Measurements from ENCODE around the gene FAM151A.

The FAM151A gene

DNA sequence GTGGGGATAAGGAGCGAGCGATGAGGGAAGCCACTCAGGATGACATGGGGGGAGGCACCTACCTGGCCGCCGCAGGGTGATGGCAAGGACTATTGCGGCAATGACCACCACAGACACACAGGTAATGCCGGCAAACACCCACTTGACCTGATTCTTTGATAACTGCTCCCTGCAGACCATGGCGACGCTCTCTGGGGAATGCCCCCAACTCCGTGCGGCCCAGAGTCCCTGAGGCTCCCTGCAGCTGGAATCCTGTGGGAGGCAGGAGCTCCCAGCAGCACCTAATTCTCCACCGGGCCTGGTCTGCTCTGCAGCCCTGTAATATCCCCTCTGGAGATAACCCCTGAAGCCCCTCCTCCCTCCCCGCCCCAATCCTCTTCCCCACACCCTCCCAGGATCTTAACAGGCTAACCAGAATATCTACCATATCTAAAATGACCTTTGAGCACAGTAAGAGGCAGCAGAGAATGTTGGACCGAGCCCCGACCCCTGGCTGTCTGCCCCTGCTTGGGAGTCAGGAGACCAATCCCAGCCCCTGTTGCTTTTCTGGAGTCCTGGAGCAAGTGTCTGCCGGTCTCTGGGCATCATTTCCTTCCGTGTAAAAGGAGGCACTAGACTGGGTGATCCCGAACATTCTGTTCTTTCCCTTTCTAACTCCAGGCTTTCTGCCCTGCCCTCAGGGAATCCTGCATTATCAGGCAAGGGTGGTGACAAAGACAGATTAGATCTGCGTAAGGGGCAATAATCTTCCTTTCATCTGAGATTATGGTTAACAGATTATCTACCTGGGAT, at the start of gene FAM151A:
FAM151A (minus strand) TSS at position 310 of the 792 bp plus-strand sequence; CDS start at position 180, 130 bp downstream.
- DNase-seq (ENCODE audit: low read depth), result no peak

DNA sequence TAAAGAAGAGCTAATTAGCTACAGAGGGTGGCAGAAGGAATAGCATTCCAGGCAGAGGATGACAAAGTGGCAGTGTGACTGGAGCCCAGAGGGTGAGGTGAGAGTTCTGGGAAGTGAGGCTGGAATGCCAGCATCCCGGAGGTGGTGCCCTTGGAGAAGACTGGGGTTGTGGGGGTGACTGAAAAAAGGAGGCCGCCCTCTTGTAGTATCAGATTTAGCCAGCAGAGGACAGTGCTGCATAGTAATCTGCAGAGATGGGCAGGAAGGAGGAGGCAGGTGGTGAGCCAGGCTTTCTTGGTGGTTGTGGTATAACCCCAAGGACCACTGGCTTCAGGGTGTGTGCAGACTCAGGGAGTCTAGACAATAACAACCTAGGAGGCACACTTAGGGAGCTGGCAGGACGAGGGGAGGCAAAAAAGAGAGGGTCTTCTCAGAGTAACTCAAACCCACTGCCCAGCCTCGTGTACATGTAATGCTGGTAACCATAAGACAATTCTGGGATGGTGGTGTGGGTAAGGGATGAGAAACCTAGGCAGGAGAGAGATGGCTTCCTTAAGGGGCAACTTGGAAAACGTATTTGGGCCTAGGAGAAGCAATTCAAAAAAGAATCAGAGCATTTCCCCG, 48.8 kb upstream of the FAM151A start:
- DNase-seq (ENCODE audit: low read depth), result peak; percentile 66

DNA sequence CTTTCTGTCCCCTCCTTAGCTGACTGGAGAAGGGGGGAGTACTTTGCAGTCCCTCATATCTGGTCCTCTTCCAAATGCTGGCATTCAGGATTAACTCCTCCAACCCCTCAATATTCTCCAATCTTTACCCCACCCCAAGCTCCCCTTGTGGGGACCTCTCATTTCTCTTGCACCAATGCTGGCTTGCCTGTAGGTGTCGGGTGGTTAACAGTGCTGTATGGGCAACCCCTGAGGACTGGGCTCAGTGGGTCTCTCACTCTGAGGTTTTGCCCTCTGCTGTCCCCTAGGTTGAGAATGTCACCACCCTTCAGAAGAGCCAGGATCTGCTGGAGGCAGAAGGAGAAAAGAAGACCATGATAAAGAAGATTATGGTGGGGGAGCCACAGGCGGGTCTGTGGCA, 45.2 kb upstream of the FAM151A start:
- no peak for DNase-seq (ENCODE audit: low read depth)

DNA sequence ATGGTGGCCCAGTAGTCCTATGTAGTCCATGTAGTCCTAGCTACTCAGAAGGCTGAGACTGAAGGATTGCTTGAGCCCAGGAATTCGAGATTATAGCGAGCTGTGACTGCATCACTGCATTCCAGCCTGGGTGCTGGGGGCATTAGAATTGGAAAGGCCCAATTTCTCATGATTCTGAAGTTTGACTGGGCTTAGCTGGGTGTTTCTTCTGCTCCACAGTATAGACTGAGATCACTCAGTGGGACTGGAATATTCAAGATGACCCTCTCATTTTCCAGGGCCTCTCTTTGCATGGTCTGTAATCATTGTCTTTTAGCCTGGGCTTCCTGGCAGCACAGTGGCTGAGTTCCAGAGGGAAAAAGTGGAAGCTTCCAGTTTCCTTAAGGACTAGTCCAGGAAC, 44.5 kb upstream of the FAM151A start:
- no peak for DNase-seq (ENCODE audit: low read depth)

- DNase-seq (ENCODE audit: low read depth), result no peak
These were observed 43.0 kb upstream of the FAM151A start for GRCh38 chr1:54666333-54666732.

- no peak for DNase-seq (ENCODE audit: low read depth)
These were observed 42.5 kb upstream of the FAM151A start for GRCh38 chr1:54665852-54666251.

DNA sequence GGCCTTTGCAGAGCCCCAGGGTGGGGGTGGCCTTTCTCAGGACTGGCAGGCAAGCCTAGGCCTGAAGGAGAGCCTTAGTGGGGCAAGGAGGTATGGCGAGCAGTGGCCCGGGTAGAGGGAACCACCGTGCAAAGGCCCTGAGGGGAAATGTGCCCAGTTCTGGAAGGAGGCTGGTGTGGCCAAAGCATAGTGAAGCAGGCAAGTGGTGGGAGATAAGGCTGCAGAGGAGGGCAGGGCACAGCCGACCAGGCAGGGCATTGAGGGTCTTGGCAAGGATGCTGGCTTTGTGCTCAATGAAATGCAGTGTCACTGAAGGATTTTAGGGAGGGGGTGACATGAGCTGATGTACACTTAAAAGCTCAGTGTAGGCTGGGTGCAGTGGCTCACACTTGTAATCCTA, 41.0 kb upstream of the FAM151A start:
- no peak for DNase-seq (ENCODE audit: low read depth)

DNA sequence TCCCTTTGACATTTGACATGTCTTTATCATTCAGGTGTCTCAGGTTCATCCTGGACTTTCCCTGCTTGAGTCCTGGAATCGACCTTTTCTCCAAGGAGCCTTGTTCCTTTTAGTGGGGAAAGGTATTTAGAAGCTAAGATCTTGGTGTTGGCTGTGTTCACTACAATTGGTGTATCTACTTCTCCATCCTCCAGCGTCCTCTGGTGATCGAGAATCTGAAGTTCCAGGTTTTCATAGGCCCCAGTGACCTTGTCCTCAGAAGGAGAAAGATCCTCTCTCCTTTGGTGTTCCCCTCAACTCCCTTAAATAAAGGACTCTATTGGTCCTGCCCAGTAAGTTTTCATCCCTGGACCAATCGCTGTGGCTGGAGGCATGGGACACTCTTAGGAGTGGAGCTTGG, 40.4 kb upstream of the FAM151A start:
- DNase-seq (ENCODE audit: low read depth), result no peak

GRCh38 chr1:54658164-54658913, 35.0 kb upstream of the FAM151A start:
- DNase-seq (ENCODE audit: low read depth), result no peak

- DNase-seq (ENCODE audit: low read depth), result no peak
These were observed 29.7 kb upstream of the FAM151A start for GRCh38 chr1:54653036-54653435.

DNA sequence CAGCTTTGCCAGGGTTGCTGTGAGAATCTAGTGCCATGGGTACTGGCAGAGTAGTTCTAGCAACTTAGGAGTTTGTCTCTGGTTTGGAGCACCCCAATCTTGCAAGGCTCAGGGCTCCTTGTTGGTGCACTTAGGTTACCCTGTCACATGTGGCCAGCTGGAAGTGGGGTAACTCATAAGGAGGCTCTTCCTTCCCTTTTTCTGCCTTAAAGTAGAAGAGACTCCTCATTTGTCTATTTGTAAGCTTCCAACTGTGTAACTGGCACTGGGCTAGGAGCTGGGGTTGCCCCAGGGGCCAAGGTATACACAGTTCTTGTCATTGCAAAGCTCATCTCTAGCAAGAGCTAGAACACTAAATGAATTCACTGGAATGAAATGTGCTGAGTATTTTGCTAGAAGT, 28.8 kb upstream of the FAM151A start:
- no peak for DNase-seq (ENCODE audit: low read depth)

DNA sequence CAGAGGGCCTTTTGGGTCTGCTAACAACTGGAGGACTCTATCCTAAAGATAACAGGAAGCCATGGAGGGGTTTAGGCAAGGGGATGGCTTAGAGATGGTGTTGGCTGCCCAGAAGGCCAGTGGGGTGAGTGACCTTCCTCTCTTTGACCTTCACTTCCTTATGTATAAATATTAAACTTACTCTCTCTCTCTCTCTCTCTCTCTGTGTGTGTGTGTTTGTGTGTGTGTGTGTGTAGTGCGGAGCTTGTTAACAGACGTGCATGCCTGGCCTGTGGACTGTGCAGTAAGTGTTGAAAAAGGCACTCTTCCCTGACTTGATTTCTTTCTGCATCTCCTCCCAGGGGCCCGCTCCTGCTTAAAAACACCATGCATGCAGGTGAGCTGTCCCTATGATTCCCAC, 28.3 kb upstream of the FAM151A start:
- DNase-seq (ENCODE audit: low read depth), result no peak

- no peak for DNase-seq (ENCODE audit: low read depth)
These were observed 27.1 kb upstream of the FAM151A start for GRCh38 chr1:54650417-54650816.

DNA sequence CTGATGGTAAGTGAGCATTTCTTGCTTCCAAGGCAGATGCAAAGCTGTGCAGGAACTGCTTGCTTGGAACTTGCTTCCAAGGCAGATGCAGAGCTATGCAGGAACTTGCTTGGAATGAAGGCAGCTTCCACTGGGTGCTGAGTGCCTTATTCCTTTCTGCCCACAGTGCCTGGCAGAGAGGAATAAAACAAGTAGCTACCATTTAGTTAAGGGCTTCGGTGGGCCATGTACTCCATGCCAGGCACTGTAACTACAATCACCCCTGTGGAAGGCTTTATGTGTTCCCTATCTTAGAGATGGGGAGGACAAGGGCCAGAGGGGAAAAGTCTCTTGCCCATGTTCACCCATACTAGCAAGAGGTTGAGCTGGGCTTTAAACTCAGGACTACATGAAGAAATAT, 26.6 kb upstream of the FAM151A start:
- no peak for DNase-seq (ENCODE audit: low read depth)

GRCh38 chr1:54649130-54649898, 26.0 kb upstream of the FAM151A start:
- DNase-seq (ENCODE audit: low read depth), result no peak

- no peak for DNase-seq (ENCODE audit: low read depth)
These were observed 22.7 kb upstream of the FAM151A start for GRCh38 chr1:54645806-54646676.

DNA sequence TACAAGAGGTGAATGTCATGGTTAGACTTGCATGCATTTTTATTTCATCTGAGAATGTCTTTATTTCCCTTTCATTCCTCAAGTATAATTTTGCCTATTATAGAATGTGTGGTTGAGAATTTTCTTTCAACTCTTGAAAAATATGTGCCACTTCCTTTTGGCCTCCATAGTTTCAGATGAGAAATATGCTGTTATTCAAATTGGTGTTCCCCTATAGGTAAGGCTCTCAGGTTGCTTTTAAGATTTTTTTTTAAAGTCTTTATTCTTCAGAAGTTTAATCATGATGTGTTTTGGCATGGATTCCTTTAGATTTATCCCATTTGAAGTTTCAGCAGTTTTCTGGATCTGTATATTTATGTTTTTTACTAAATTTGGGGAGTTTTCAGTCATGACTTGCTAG, 20.4 kb upstream of the FAM151A start:
- DNase-seq (ENCODE audit: low read depth), result no peak

GRCh38 chr1:54640863-54641836, 17.8 kb upstream of the FAM151A start, which contains the start of gene MROH7:
TSS of gene MROH7 (plus strand) at chr1:54641786. CDS start at chr1:54652927, 11,141 bp downstream.
- DNase-seq (ENCODE audit: low read depth), result no peak

DNA sequence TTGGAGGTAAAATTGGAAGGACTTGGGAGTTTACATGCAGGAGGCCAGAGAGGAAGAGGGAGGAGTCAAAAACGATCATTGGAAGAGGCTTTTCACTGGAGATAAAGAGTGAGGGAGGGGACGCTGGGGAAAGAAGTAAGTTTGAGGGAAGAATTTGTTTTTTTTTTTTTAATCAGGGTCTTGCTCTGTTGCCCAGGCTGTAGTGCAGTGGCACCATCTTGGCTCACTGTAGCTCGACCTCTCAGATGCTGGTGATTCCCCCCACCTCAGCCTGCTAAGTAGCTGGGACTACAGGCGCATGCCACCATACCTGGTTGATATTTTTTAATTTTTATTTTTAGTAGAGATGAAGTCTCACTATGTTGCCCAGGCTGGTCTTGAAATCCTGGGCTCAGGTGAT, 17.0 kb upstream of the FAM151A start:
- no peak for DNase-seq (ENCODE audit: low read depth)

Measured in activated T-cell treated with anti-CD3 and anti-CD28 coated beads for 48 hours (primary cell).